Caki2 (cell line): ENCODE measurements around the gene PALB2. TPM values are rescaled to one million over a fixed set of nuclear protein-coding genes. Genes with fewer than 3 reads are reported as not detected.
A peak's percentile ranks its signal among the peaks of the same experiment; 100 is the strongest.

Source experiments
- DNase-seq: peaks from one replicate; pipeline ENCODE4 v3.0.0-alpha.2; 2015; ENCODE audit warnings: low read depth
- in situ Hi-C: cut with HindIII; loops from 2 replicates; pipeline ENCODE4 v1.10.0; 2016; ENCODE audit warnings: low sequenced_read_pairs, low pct_unique_long_range_greater_than_20kb, mixed read lengths
- total RNA-seq: library from RNA; depleted of rRNA; stranded (reverse); fragments of >200 nt; shearing (Covaris generic); gene quantifications from 2 replicates; pipeline ENCODE4 v1.2.3, GENCODE V29; 2014; ENCODE audit warnings: low replicate concordance; rRNA removed

The PALB2 gene
- total RNA-seq, 1 experiment from 2014 or later: 8.0 TPM

DNA sequence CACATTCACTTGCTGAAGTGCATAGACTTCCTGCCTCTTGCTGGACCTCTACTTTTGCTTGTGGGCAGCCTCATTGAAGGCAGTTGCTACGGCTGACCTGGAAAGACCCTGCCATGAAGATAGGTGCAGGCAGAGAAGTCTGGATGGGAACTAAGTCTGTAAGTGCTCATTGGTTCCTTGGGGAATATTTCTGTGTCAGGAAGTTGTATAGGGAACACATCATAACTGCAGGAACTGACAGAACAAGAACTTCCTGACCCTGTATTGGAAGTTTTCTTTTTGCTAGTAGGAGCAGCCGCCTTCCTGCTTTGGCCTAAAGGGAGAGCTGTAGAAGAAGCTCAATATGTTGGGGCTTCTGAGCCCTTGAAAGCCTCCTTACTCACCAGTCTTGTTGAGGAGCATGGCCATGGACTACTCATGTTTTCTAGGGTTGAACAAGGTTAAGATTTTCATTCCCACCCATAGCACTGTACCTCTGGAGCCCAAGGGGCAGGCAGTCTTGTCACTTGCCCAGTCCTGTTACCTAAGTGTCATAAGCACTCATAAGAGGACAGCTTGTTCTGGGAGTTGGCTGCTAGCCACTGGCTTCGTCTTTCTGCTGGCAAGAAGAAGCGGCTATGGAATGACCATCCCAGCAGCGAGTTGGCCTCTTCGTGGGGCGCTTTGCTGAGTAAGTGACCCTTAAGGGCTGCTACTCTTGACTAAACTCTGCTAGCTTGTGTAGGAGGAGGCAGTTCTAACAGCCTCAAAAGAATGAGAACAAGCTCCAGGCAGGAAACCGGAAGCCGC is 76.3 kb downstream of the PALB2 start:
- DNase-seq: no peak
- in situ Hi-C loops: no loop called here

DNA sequence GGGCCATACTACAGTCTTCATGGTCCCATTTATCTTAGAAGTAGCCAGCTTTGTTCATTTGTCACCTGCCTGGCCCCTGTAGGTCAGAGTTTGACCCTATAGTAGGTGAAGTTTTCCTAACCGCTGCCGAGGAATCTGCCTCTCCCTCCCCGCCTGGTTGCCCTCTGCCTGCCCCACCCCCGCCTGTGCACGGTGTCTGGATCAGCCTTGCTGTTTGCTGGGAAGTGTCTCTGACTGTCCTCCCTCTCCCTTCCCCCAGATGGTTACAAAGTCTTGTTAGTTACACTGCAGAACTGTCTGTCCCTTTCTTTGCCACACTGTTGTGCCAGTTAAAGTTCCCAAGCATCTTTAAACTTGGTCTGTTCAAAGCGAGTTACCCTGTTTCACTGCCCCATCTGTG is 77.9 kb downstream of the PALB2 start:
- in situ Hi-C loops: no loop called here

DNA sequence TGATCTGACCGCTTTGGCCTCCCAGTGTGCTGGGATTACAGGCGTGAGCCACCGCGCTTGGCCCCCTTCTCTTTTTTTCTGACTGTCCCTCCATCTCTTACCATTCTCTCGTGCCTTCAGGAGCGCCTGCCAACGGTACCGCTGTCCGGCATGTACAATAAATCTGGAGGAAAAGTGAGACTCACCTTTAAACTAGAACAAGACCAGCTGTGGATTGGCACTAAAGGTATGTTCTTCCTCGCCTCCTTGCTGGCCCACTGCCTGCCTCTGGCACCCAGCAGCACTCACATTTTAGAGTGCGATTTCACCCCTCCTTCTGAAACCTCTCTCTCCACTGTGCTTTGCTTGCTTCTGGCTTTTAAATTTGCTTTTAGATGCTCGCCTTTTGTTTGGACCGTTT is 78.6 kb downstream of the PALB2 start:
- in situ Hi-C loops: no loop called here

More for the DNA sequence above, 77.9 kb downstream of the PALB2 start:
- no peak for DNase-seq

GRCh38 chr16:23561586-23561985 is 79.5 kb downstream of the PALB2 start:
- in situ Hi-C loops: no loop called here
- no peak for DNase-seq

More for the DNA sequence above, 78.6 kb downstream of the PALB2 start:
- no peak for DNase-seq

GRCh38 chr16:23557779-23558702 is 83.1 kb downstream of the PALB2 start:
- no peak for DNase-seq
- in situ Hi-C loops: no loop called here

GRCh38 chr16:23556881-23557778 is 84.0 kb downstream of the PALB2 start, which contains the start of the genes EARS2 and UBFD1:
TSS of gene EARS2 (minus strand) at chr16:23557350. CDS start at chr16:23557343, 7 bp downstream.
TSS of gene UBFD1 (plus strand) at chr16:23557727. CDS start at chr16:23557743, 16 bp downstream.
- in situ Hi-C loops: no loop called here
- DNase-seq: peak; percentile 100

DNA sequence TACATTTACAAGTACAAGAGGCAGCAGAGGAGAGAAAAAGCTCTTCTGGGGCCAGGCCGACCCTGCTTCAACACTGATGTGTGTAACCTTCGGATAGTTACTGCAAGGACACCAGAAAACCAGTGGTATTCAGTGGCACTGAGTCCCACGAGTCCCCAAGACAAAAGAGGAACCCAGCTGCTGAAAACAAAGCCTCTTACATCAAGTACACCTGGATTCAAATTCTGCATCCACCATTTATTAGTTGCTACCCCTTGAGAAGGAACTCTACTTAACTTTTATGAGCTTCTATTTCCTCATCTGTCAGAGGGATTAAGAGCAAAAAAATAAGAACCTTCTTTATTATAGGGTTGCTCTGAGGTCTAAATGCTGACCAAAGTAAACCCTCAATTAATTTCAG is 86.6 kb downstream of the PALB2 start:
- in situ Hi-C loops: no loop called here
- no peak for DNase-seq

Other genes with a start within 250 kb of the PALB2 start
- 29.4 and 42.6 TPM in 2 replicates for gene COG7, start 188.1 kb downstream of the PALB2 start, total RNA-seq
- 52.7 and 67.6 TPM in 2 replicates for gene GGA2, start 130.8 kb downstream of the PALB2 start, total RNA-seq
- 32.9 and 108 TPM in 2 replicates for gene EARS2, start 84.0 kb downstream of the PALB2 start, total RNA-seq
- gene UBFD1, start 83.6 kb downstream of the PALB2 start, total RNA-seq: 69.9 and 120 TPM in 2 replicates
- gene NDUFAB1, start 45.0 kb downstream of the PALB2 start, total RNA-seq: 147 and 186 TPM in 2 replicates
- gene DCTN5, start 156 bp upstream of the PALB2 start, total RNA-seq: 48.7 and 108 TPM in 2 replicates
- gene PLK1, start 37.6 kb upstream of the PALB2 start, total RNA-seq: 20.9 and 23.2 TPM in 2 replicates
- gene ERN2, start 71.9 kb upstream of the PALB2 start, total RNA-seq: 0.12 and 0.14 TPM in 2 replicates
- not detected in 2 replicates for gene CHP2, start 113.7 kb upstream of the PALB2 start, total RNA-seq
- gene PRKCB, start 194.7 kb upstream of the PALB2 start, total RNA-seq: not detected in 2 replicates